Activated naive CD4-positive, alpha-beta T cell treated with anti-CD3 and anti-CD28 coated beads, Interleukin-2, amount 50 U/mL, for 24 hours (primary cell): ENCODE measurements around the gene LRRC61.

Experiments used
- H3K27ac Mint-ChIP-seq: one replicate; pipeline ENCODE4 v1.8.0; 2021; ENCODE audit warnings: mild to moderate bottlenecking, mixed read lengths
- H3K27me3 Mint-ChIP-seq: one replicate; pipeline ENCODE4 v1.8.0; 2021; ENCODE audit warnings: mixed read lengths
- H3K36me3 Mint-ChIP-seq: one replicate; pipeline ENCODE4 v1.8.0; 2021; ENCODE audit warnings: mixed read lengths
- H3K4me1 Mint-ChIP-seq: one replicate; pipeline ENCODE4 v1.8.0; 2021; ENCODE audit warnings: mixed read lengths
- H3K4me3 Mint-ChIP-seq: one replicate; pipeline ENCODE4 v1.8.0; 2021; ENCODE audit warnings: mild to moderate bottlenecking, mixed read lengths
- H3K9me3 Mint-ChIP-seq: one replicate; pipeline ENCODE4 v1.8.0; 2021; ENCODE audit warnings: mixed read lengths

Gene LRRC61

GRCh38 chr7:150335108-150335773 is 12.1 kb downstream of the LRRC61 start:
- no peak overlapping the region for H3K27ac Mint-ChIP-seq
- peaks cover 2% of the 10 kb centered on the region for H3K36me3 Mint-ChIP-seq
- H3K4me3 Mint-ChIP-seq, result no peak overlapping the region
- H3K4me1 Mint-ChIP-seq, result peaks cover 5% of the 10 kb centered on the region
- H3K27me3 Mint-ChIP-seq, result peaks cover 3% of the 10 kb centered on the region
- no peaks in the 10 kb centered on the region for H3K9me3 Mint-ChIP-seq

- H3K4me3 Mint-ChIP-seq, result no peak overlapping the region
- no peak overlapping the region for H3K27ac Mint-ChIP-seq
- peaks cover 3% of the 10 kb centered on the region for H3K27me3 Mint-ChIP-seq
- peaks cover 6% of the 10 kb centered on the region for H3K4me1 Mint-ChIP-seq
- no peaks in the 10 kb centered on the region for H3K9me3 Mint-ChIP-seq
- H3K36me3 Mint-ChIP-seq, result peaks cover 2% of the 10 kb centered on the region
Measured at GRCh38 chr7:150335774-150336112, 12.6 kb downstream of the LRRC61 start.

GRCh38 chr7:150336746-150337145 is 13.6 kb downstream of the LRRC61 start:
- no peak overlapping the region for H3K27ac Mint-ChIP-seq
- H3K27me3 Mint-ChIP-seq, result peaks cover 6% of the 10 kb centered on the region
- H3K4me3 Mint-ChIP-seq, result no peak overlapping the region
- H3K9me3 Mint-ChIP-seq, result no peaks in the 10 kb centered on the region
- peaks cover 9% of the 10 kb centered on the region for H3K4me1 Mint-ChIP-seq
- peaks cover 2% of the 10 kb centered on the region for H3K36me3 Mint-ChIP-seq

- Mint-ChIP-seq H3K4me1 (peaks cover 12% of the 10 kb centered on the region), H3K27me3 (peaks cover 10% of the 10 kb centered on the region), H3K4me3 (no peak overlapping the region), H3K36me3 (peaks cover 2% of the 10 kb centered on the region), H3K9me3 (no peaks in the 10 kb centered on the region), H3K27ac (no peak overlapping the region)
Measured at GRCh38 chr7:150337179-150337578, 14.0 kb downstream of the LRRC61 start.

GRCh38 chr7:150337659-150338081 is 14.5 kb downstream of the LRRC61 start:
- peaks cover 13% of the 10 kb centered on the region for H3K27me3 Mint-ChIP-seq
- H3K4me3 Mint-ChIP-seq, result no peak overlapping the region
- H3K4me1 Mint-ChIP-seq, result peaks cover 13% of the 10 kb centered on the region
- peaks cover 2% of the 10 kb centered on the region for H3K36me3 Mint-ChIP-seq
- H3K27ac Mint-ChIP-seq, result no peak overlapping the region
- no peaks in the 10 kb centered on the region for H3K9me3 Mint-ChIP-seq

- peaks cover 2% of the 10 kb centered on the region for H3K36me3 Mint-ChIP-seq
- H3K27ac Mint-ChIP-seq, result no peak overlapping the region
- no peak overlapping the region for H3K4me3 Mint-ChIP-seq
- peaks cover 13% of the 10 kb centered on the region for H3K4me1 Mint-ChIP-seq
- no peaks in the 10 kb centered on the region for H3K9me3 Mint-ChIP-seq
- H3K27me3 Mint-ChIP-seq, result peaks cover 13% of the 10 kb centered on the region
Measured at GRCh38 chr7:150338166-150338829, 15.1 kb downstream of the LRRC61 start.

- Mint-ChIP-seq H3K36me3 (peaks cover 2% of the 10 kb centered on the region), H3K4me1 (peaks cover 13% of the 10 kb centered on the region), H3K9me3 (no peaks in the 10 kb centered on the region), H3K27me3 (peaks cover 17% of the 10 kb centered on the region), H3K4me3 (no peak overlapping the region), H3K27ac (no peak overlapping the region)
Measured at GRCh38 chr7:150339409-150339809, 16.3 kb downstream of the LRRC61 start.

- H3K27ac Mint-ChIP-seq, result no peak overlapping the region
- no peak overlapping the region for H3K4me3 Mint-ChIP-seq
- H3K27me3 Mint-ChIP-seq, result peaks cover 17% of the 10 kb centered on the region
- H3K36me3 Mint-ChIP-seq, result peaks cover 2% of the 10 kb centered on the region
- peaks cover 13% of the 10 kb centered on the region for H3K4me1 Mint-ChIP-seq
- no peaks in the 10 kb centered on the region for H3K9me3 Mint-ChIP-seq
Measured at GRCh38 chr7:150340024-150340749, 17.0 kb downstream of the LRRC61 start.

GRCh38 chr7:150340875-150341262 is 17.7 kb downstream of the LRRC61 start:
- H3K27me3 Mint-ChIP-seq, result peaks cover 17% of the 10 kb centered on the region
- peaks cover 13% of the 10 kb centered on the region for H3K4me1 Mint-ChIP-seq
- no peak overlapping the region for H3K27ac Mint-ChIP-seq
- H3K9me3 Mint-ChIP-seq, result no peaks in the 10 kb centered on the region
- H3K4me3 Mint-ChIP-seq, result no peak overlapping the region
- H3K36me3 Mint-ChIP-seq, result peaks cover 2% of the 10 kb centered on the region

GRCh38 chr7:150341263-150342120 is 18.3 kb downstream of the LRRC61 start, which contains the start of gene RARRES2:
Gene RARRES2 (minus strand): TSS chr7:150341629. CDS start chr7:150340609, 1,020 bp downstream.
- H3K27me3 Mint-ChIP-seq, result peaks cover 21% of the 10 kb centered on the region
- H3K4me3 Mint-ChIP-seq, result peak within 1 kb of the TSS; percentile 42
- no peak within 1 kb of the TSS for H3K27ac Mint-ChIP-seq
- H3K9me3 Mint-ChIP-seq, result no peaks in the 10 kb centered on the region
- peaks cover 2% of the 10 kb centered on the region for H3K36me3 Mint-ChIP-seq
- H3K4me1 Mint-ChIP-seq, result peaks cover 13% of the 10 kb centered on the region

GRCh38 chr7:150342121-150342408 is 18.9 kb downstream of the LRRC61 start:
- Mint-ChIP-seq H3K36me3 (peaks cover 2% of the 10 kb centered on the region), H3K27ac (no peak overlapping the region), H3K9me3 (no peaks in the 10 kb centered on the region), H3K4me1 (peaks cover 13% of the 10 kb centered on the region), H3K27me3 (peaks cover 21% of the 10 kb centered on the region), H3K4me3 (peak overlapping the region; percentile 42)

- Mint-ChIP-seq H3K27ac (no peak overlapping the region), H3K9me3 (no peaks in the 10 kb centered on the region), H3K27me3 (peaks cover 21% of the 10 kb centered on the region), H3K36me3 (no peaks in the 10 kb centered on the region), H3K4me1 (peaks cover 13% of the 10 kb centered on the region), H3K4me3 (no peak overlapping the region)
Measured at GRCh38 chr7:150343225-150343624, 20.1 kb downstream of the LRRC61 start.

GRCh38 chr7:150344299-150344698 is 21.1 kb downstream of the LRRC61 start:
- Mint-ChIP-seq H3K36me3 (no peaks in the 10 kb centered on the region), H3K4me3 (no peak overlapping the region), H3K27me3 (peaks cover 21% of the 10 kb centered on the region), H3K9me3 (no peaks in the 10 kb centered on the region), H3K4me1 (peaks cover 13% of the 10 kb centered on the region), H3K27ac (no peak overlapping the region)

GRCh38 chr7:150345012-150345411 is 21.9 kb downstream of the LRRC61 start:
- no peak overlapping the region for H3K4me3 Mint-ChIP-seq
- peaks cover 10% of the 10 kb centered on the region for H3K4me1 Mint-ChIP-seq
- no peak overlapping the region for H3K27ac Mint-ChIP-seq
- no peaks in the 10 kb centered on the region for H3K9me3 Mint-ChIP-seq
- no peaks in the 10 kb centered on the region for H3K36me3 Mint-ChIP-seq
- H3K27me3 Mint-ChIP-seq, result peaks cover 18% of the 10 kb centered on the region

GRCh38 chr7:150346922-150347321 is 23.8 kb downstream of the LRRC61 start:
- Mint-ChIP-seq H3K27me3 (peaks cover 13% of the 10 kb centered on the region), H3K4me1 (peaks cover 3% of the 10 kb centered on the region), H3K36me3 (no peaks in the 10 kb centered on the region), H3K27ac (no peak overlapping the region), H3K9me3 (no peaks in the 10 kb centered on the region), H3K4me3 (no peak overlapping the region)
